Transverse colon (tissue), 4 donors: ENCODE results near the gene GON4L. TPM values are rescaled to one million over a fixed set of nuclear protein-coding genes. Genes with fewer than 3 reads are reported as not detected.
A peak's percentile ranks its signal among the peaks of the same experiment; 100 is the strongest.

Experiments used
- DNase-seq: peaks from one replicate; pipeline ENCODE4 v3.0.0-alpha.2; 2019
- H3K27ac ChIP-seq, 4 donors: fragments of 200-600 bp; sonication (generic); 2 replicates each; pipeline ENCODE4 v1.5.1; 2016 to 2018; ENCODE audit warnings: inconsistent platforms in 4 of 4
- H3K27me3 ChIP-seq: fragments of 200-600 bp; sonication (generic); 2 replicates; pipeline ENCODE4 v1.5.1; 2017; ENCODE audit warnings: inconsistent platforms
- H3K36me3 ChIP-seq, 4 donors: fragments of 200-600 bp; sonication (generic); 2 replicates each; pipeline ENCODE4 v1.5.1; 2017 to 2019; ENCODE audit warnings: inconsistent platforms in 4 of 4
- H3K4me1 ChIP-seq, 4 donors: fragments of 200-600 bp; sonication (generic); 2 replicates each; pipeline ENCODE4 v1.5.1; 2017 to 2020; ENCODE audit warnings: inconsistent platforms in 4 of 4
- H3K4me3 ChIP-seq, 4 donors: fragments of 200-600 bp; sonication (generic); 1 replicate in 1 of 4; 2 replicates in 3 of 4; pipeline versions ENCODE4 v1.5.1 to v1.6.1; 2017 to 2019; ENCODE audit warnings: inconsistent platforms in 4 of 4
- H3K9me3 ChIP-seq, 2 donors: fragments of 200-600 bp; sonication (generic); 2 replicates each; pipeline ENCODE4 v1.5.1; 2017 to 2019; ENCODE audit warnings: inconsistent platforms in 2 of 2
- EP300 ChIP-seq: sonication (generic); formaldehyde crosslinking; IDR thresholded peaks from one replicate; pipeline ENCODE4 v1.6.1; 2017; ENCODE audit warnings: antibody characterized with exemption, low read depth
- POLR2A ChIP-seq: fragments of 450-650 bp; IDR thresholded peaks from one replicate; pipeline ENCODE4 v1.6.1; 2016; ENCODE audit warnings: antibody characterized with exemption, mild to moderate bottlenecking, moderate library complexity
- POLR2AphosphoS5 ChIP-seq, 3 donors: sonication (generic); formaldehyde crosslinking; IDR thresholded peaks; one replicate each; pipeline ENCODE4 v1.6.1; 2016; ENCODE audit warnings: antibody characterized with exemption in 3 of 3
- WGBS, 2 donors: methylation state at CpG; one replicate each; pipeline ENCODE4 v1.1.5; 2018; ENCODE audit warnings: low coverage in 1 of 2; 5-methylcytosine and 5-hydroxymethylcytosine counted together
- in situ Hi-C, 4 donors: fragments of 200-750 bp; cut with MboI; loops; one replicate each; pipeline versions ENCODE4 v1.15.0 to v1.15.1; 2017; ENCODE audit warnings: low sequenced_read_pairs in 3 of 4, low pct_ligation_motif_present in 1 of 4, low pct_unique_long_range_greater_than_20kb in 1 of 4
- intact Hi-C: fragments of 100-400 bp; cut with DNase I; formaldehyde crosslinking; loops from one replicate; pipeline ENCODE4 v1.15.1; 2023; ENCODE audit warnings: low total_unique reads
- total RNA-seq, 4 donors: library from RNA; depleted of rRNA; stranded (reverse); fragments of >200 nt; gene quantifications; one replicate each; pipeline ENCODE4 v1.1.0, GENCODE V29; 2016
- TF ChIP-seq, protein P1 (sequence below), 5 experiments: fragments of 200-600 bp in 3 of 5; fragments of 450-650 bp in 2 of 5; sonication (generic) in 3 of 5; IDR thresholded peaks; 1 replicate in 2 of 5; 2 replicates in 3 of 5; pipeline ENCODE4 v1.5.1; 2016 to 2017; ENCODE audit warnings: antibody characterized with exemption in 5 of 5, inconsistent platforms in 3 of 5, mild to moderate bottlenecking in 2 of 5, moderate library complexity in 1 of 5

Gene GON4L
- total RNA-seq, 4 donors from 2014 or later, result 36.3 to 75.6 (median 45.6) TPM

DNA sequence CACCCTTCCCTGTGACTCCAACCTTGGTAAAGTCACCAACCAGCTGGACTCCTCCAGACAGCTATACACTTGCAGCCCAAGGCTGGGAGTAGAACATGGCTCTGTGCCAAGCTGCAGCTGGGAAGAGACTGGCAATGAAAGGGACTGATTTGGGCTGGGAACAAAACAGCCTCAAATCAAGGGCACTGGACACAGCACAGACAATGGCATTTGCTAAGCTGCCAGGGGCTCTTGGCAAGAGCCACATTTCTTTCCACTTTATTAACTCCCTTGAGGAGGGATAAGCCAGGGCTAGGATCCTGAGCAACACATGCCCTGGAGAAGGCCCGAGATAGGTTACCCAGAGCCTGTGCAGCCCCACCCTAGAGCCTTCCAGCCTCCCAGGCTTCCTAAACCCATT, 14.4 kb upstream of the GON4L start:
- 71% methylated on average over 1 of the region's 1 CpG; no CpG with 5 or more reads in 1 of the 2 donors for WGBS, 2 donors
- H3K36me3 ChIP-seq, result no peaks in the 10 kb centered on the region
- H3K27ac ChIP-seq, result peak overlapping the region in 2 of 4 donors; percentile 21 to 24
- in situ Hi-C loops, result no loop called here
- no peak for TF ChIP-seq EP300
- TF ChIP-seq POLR2A, result no peak
- no peak for TF ChIP-seq POLR2AphosphoS5 (IDR thresholded peaks at IDR 0.05)
- TF ChIP-seq, protein P1, sequence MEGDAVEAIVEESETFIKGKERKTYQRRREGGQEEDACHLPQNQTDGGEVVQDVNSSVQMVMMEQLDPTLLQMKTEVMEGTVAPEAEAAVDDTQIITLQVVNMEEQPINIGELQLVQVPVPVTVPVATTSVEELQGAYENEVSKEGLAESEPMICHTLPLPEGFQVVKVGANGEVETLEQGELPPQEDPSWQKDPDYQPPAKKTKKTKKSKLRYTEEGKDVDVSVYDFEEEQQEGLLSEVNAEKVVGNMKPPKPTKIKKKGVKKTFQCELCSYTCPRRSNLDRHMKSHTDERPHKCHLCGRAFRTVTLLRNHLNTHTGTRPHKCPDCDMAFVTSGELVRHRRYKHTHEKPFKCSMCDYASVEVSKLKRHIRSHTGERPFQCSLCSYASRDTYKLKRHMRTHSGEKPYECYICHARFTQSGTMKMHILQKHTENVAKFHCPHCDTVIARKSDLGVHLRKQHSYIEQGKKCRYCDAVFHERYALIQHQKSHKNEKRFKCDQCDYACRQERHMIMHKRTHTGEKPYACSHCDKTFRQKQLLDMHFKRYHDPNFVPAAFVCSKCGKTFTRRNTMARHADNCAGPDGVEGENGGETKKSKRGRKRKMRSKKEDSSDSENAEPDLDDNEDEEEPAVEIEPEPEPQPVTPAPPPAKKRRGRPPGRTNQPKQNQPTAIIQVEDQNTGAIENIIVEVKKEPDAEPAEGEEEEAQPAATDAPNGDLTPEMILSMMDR (IDR thresholded peaks at IDR 0.05), result no peak
- intact Hi-C loops, result no loop called here
- no peak for DNase-seq
- H3K27me3 ChIP-seq, result no peaks in the 10 kb centered on the region
- peaks cover 0 to 6% (median 2%) of the 10 kb centered on the region in 4 donors for H3K4me1 ChIP-seq
- no peak overlapping the region for H3K4me3 ChIP-seq
- H3K9me3 ChIP-seq, result no peaks in the 10 kb centered on the region

DNA sequence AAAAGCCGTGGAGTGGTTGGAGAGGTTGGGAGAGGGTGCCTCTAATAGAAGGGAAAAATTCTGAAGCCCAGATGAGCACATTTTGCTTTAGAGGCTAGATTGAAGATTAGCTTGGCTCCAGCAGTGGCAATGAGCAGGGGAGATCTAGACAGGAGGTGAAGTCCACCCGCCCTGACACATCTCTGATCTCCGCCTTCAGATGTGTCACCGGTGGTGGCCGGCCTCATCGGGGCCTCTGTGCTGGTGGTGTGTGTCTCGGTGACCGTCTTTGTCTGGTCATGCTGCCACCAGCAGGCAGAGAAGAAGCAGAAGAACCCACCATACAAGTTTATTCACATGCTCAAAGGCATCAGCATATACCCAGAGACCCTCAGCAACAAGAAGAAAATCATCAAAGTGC, 10.8 kb upstream of the GON4L start:
- 93 to 94% methylated on average over 3 to 8 of the region's 8 CpGs for WGBS, 2 donors
- H3K27ac ChIP-seq, result no peak overlapping the region
- TF ChIP-seq POLR2A (no peak), POLR2AphosphoS5 (IDR thresholded peaks at IDR 0.05) (no peak), EP300 (no peak)
- TF ChIP-seq, protein P1 (IDR thresholded peaks at IDR 0.05), result no peak
- H3K36me3 ChIP-seq, result no peaks in the 10 kb centered on the region
- no peak for DNase-seq
- H3K4me3 ChIP-seq, result no peak overlapping the region
- H3K27me3 ChIP-seq, result no peaks in the 10 kb centered on the region
- in situ Hi-C loops (no loop called here), intact Hi-C loops (loop anchor here (1.0 kb wide), 1 partner anchor 31 kb away; no protein-coding TSS in a partner anchor)
- H3K4me1 ChIP-seq, result no peaks in the 10 kb centered on the region
- H3K9me3 ChIP-seq, result no peaks in the 10 kb centered on the region

DNA sequence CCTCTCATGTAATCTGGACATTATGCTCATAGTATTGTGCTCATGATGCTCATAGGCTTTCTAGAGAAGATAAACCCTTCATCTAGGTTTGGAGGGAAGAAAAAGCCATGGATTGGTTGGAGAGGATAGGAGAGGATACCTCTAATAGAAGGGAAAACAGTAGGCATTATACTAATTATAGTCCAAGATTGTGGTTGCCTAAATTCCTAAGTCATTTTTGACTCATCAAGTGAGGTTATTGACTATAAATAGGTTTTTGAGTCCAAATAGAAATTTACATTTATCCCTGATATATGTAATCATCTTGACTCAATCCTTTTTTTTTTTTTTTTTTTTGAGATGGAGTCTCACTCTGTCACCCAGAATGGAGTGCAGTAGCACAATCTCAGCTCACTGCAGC, 7.4 kb upstream of the GON4L start:
- intact Hi-C loops, result no loop called here
- Histone ChIP-seq H3K4me1 (peaks cover 0 to 6% (median 6%) of the 10 kb centered on the region in 4 donors), H3K27ac (no peak overlapping the region), H3K9me3 (no peaks in the 10 kb centered on the region), H3K36me3 (no peaks in the 10 kb centered on the region), H3K4me3 (no peak overlapping the region), H3K27me3 (peaks cover 13% of the 10 kb centered on the region)
- in situ Hi-C loops, result no loop called here
- no peak for TF ChIP-seq POLR2AphosphoS5 (IDR thresholded peaks at IDR 0.05)
- TF ChIP-seq POLR2A, result no peak
- TF ChIP-seq, protein P1 (IDR thresholded peaks at IDR 0.05), result no peak
- no peak for TF ChIP-seq EP300
- no peak for DNase-seq

DNA sequence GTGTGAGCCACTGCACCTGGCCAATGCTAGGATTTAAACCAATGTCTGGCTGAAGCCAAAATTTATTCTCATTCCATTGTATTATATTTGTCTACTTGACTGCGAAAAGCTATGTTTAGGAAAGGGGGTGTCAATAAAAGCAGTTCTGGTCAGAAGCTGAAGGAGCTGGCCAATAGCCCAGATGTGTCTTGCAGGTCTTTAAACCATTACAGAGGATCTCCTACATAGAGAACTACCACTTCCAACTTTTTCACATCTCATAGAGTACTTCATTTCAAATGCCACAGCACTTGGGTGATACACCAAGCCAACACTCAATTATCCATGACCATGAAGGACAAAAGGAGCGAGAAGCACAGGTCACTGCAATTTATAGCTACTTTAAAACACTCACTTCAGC, 4.9 kb upstream of the GON4L start:
- TF ChIP-seq, protein P1 (IDR thresholded peaks at IDR 0.05), result no peak
- TF ChIP-seq EP300 (no peak), POLR2AphosphoS5 (IDR thresholded peaks at IDR 0.05) (no peak), POLR2A (no peak)
- peaks cover 13% of the 10 kb centered on the region for H3K27me3 ChIP-seq
- no peak for DNase-seq
- peaks cover 0 to 22% (median 17%) of the 10 kb centered on the region in 4 donors for H3K4me1 ChIP-seq
- WGBS, 2 donors, result 93 to 100% methylated on average over 1 to 2 of the region's 2 CpGs
- intact Hi-C loops, result no loop called here
- H3K27ac ChIP-seq, result no peak overlapping the region
- in situ Hi-C loops, result no loop called here
- H3K4me3 ChIP-seq, result no peak overlapping the region
- no peaks in the 10 kb centered on the region for H3K9me3 ChIP-seq
- H3K36me3 ChIP-seq, result no peaks in the 10 kb centered on the region
